DOHH2 (cell line): ENCODE data around the gene HSD3B2.

ENCODE experiments used
- H3F3A ChIP-seq: fragments of 200-600 bp; sonication (generic), shearing (Covaris generic); 2 replicates; pipeline ENCODE4 v1.6.0; 2016; ENCODE audit warnings: antibody characterized with exemption, mild to moderate bottlenecking; ENCODE audit not compliant: control insufficient read depth, insufficient read depth
- H3K27ac ChIP-seq: fragments of 200-600 bp; sonication (generic); 2 replicates; pipeline ENCODE4 v1.5.1; 2014; ENCODE audit warnings: low read depth, mild to moderate bottlenecking, low read length, moderate library complexity
- H3K27me3 ChIP-seq: fragments of 200-600 bp; sonication (generic); 2 replicates; pipeline ENCODE4 v1.6.1; 2014; ENCODE audit warnings: mild to moderate bottlenecking, low read length, mixed read lengths; ENCODE audit not compliant: control insufficient read depth
- H3K36me3 ChIP-seq: fragments of 200-600 bp; sonication (generic); 2 replicates; pipeline ENCODE4 v1.6.1; 2014; ENCODE audit warnings: mild to moderate bottlenecking, low read length, moderate library complexity, mixed read lengths; ENCODE audit not compliant: control insufficient read depth
- H3K4me1 ChIP-seq: fragments of 200-600 bp; sonication (generic); 2 replicates; pipeline ENCODE4 v1.6.1; 2014; ENCODE audit warnings: mild to moderate bottlenecking, low read length, mixed read lengths; ENCODE audit not compliant: control insufficient read depth
- H3K4me2 ChIP-seq: fragments of 200-600 bp; sonication (generic); 2 replicates; pipeline ENCODE4 v1.6.0; 2014; ENCODE audit warnings: mild to moderate bottlenecking, low read length, moderate library complexity
- H3K4me3 ChIP-seq: fragments of 200-600 bp; sonication (generic); 2 replicates; pipeline ENCODE4 v1.5.1; 2014; ENCODE audit warnings: mild to moderate bottlenecking, low read length, mixed read lengths
- H3K79me2 ChIP-seq: fragments of 200-600 bp; sonication (generic); 2 replicates; pipeline ENCODE4 v1.6.1; 2014; ENCODE audit warnings: mild to moderate bottlenecking, low read length, mixed read lengths; ENCODE audit not compliant: control insufficient read depth
- H3K9me2 ChIP-seq: fragments of 200-600 bp; sonication (generic); replicated peaks from 2 replicates; pipeline ENCODE4 v1.6.1; 2014; ENCODE audit warnings: mild to moderate bottlenecking, low read length, mixed read lengths; ENCODE audit not compliant: control insufficient read depth
- H3K9me3 ChIP-seq: fragments of 200-600 bp; sonication (generic); 2 replicates; pipeline ENCODE4 v1.6.1; 2014; ENCODE audit warnings: antibody characterized with exemption, low read length, mixed read lengths; ENCODE audit not compliant: control insufficient read depth, insufficient read depth
- H4K20me1 ChIP-seq: fragments of 200-600 bp; sonication (generic); 2 replicates; pipeline ENCODE4 v1.6.0; 2014; ENCODE audit warnings: low read depth, mild to moderate bottlenecking, antibody characterized with exemption, low read length, moderate library complexity; ENCODE audit not compliant: control insufficient read depth, insufficient read depth
- CTCF ChIP-seq: fragments of 200-600 bp; sonication (generic); IDR thresholded peaks from one replicate; pipeline ENCODE4 v1.5.1; 2014; ENCODE audit warnings: antibody characterized with exemption, mild to moderate bottlenecking, low read depth, low read length; ENCODE audit not compliant: poor library complexity, severe bottlenecking
- EZH2phosphoT487 ChIP-seq: fragments of 200-600 bp; sonication (generic); IDR thresholded peaks from 2 replicates; pipeline ENCODE4 v1.6.1; 2017; ENCODE audit warnings: borderline replicate concordance, mild to moderate bottlenecking, antibody characterized with exemption, low read length, moderate library complexity, mixed read lengths

The HSD3B2 gene

GRCh38 chr1:119370748-119371147 lies 44.2 kb upstream of the HSD3B2 start:
- H3K4me3 ChIP-seq, result no peak overlapping the region
- H3K4me2 ChIP-seq, result no peak overlapping the region
- H3K9me2 ChIP-seq, result no peaks in the 10 kb centered on the region
- no peaks in the 10 kb centered on the region for H3K9me3 ChIP-seq
- no peak overlapping the region for H3K27ac ChIP-seq
- no peaks in the 10 kb centered on the region for H3K36me3 ChIP-seq
- no peaks in the 10 kb centered on the region for H4K20me1 ChIP-seq
- no peak for TF ChIP-seq EZH2phosphoT487
- no peak for TF ChIP-seq CTCF
- peaks cover 3% of the 10 kb centered on the region; the same call in 1 of the 2 replicates for H3K27me3 ChIP-seq
- H3K79me2 ChIP-seq, result no peaks in the 10 kb centered on the region
- no peaks in the 10 kb centered on the region for H3K4me1 ChIP-seq
- no peaks in the 10 kb centered on the region for H3F3A ChIP-seq

GRCh38 chr1:119371815-119372214 lies 43.1 kb upstream of the HSD3B2 start:
- no peaks in the 10 kb centered on the region for H3K36me3 ChIP-seq
- H3K9me2 ChIP-seq, result no peaks in the 10 kb centered on the region
- H3K79me2 ChIP-seq, result no peaks in the 10 kb centered on the region
- H3K27me3 ChIP-seq, result peaks cover 3% of the 10 kb centered on the region; the same call in 1 of the 2 replicates
- H4K20me1 ChIP-seq, result no peaks in the 10 kb centered on the region
- H3K9me3 ChIP-seq, result no peaks in the 10 kb centered on the region
- no peak overlapping the region for H3K4me2 ChIP-seq
- H3K27ac ChIP-seq, result no peak overlapping the region
- H3F3A ChIP-seq, result no peaks in the 10 kb centered on the region
- no peaks in the 10 kb centered on the region for H3K4me1 ChIP-seq
- no peak overlapping the region for H3K4me3 ChIP-seq
- TF ChIP-seq EZH2phosphoT487 (no peak), CTCF (no peak)

- H4K20me1 ChIP-seq, result no peaks in the 10 kb centered on the region
- no peaks in the 10 kb centered on the region for H3K79me2 ChIP-seq
- H3K4me2 ChIP-seq, result no peak overlapping the region
- no peaks in the 10 kb centered on the region for H3K9me2 ChIP-seq
- no peaks in the 10 kb centered on the region for H3K9me3 ChIP-seq
- no peak overlapping the region for H3K4me3 ChIP-seq
- H3K27me3 ChIP-seq, result no peaks in the 10 kb centered on the region; the same call in 1 of the 2 replicates
- H3K36me3 ChIP-seq, result no peaks in the 10 kb centered on the region
- no peak overlapping the region for H3K27ac ChIP-seq
- TF ChIP-seq EZH2phosphoT487 (no peak), CTCF (no peak)
- H3F3A ChIP-seq, result no peaks in the 10 kb centered on the region
- H3K4me1 ChIP-seq, result no peaks in the 10 kb centered on the region
Measured at GRCh38 chr1:119372503-119373086, 42.4 kb upstream of the HSD3B2 start.
